Panc1 (cell line): ENCODE data around the gene TFAP2A. TPM values are rescaled to one million over a fixed set of nuclear protein-coding genes. Genes with fewer than 3 reads are reported as not detected.

Source experiments
- ATAC-seq: fragments of 200-7000 bp; cut with Tn5 transposase; 2 replicates; pipeline ENCODE4 v1.9.1; 2020; ENCODE audit warnings: mild to moderate bottlenecking, moderate library complexity
- BruUV-seq: library from RNA; stranded (reverse); fragments of 400-500 nt; replicated peaks from 2 replicates; lab custom pipeline; 2021; lab: Mats Ljungman, UMichigan
- CTCF ChIA-PET: fragments of 300-600 bp; sonication (Branson Sonifier 250); formaldehyde crosslinking; loops from one replicate; lab custom pipeline; 2022; ENCODE audit warnings: antibody characterized with exemption; lab: Charles Lee
- POLR2A ChIA-PET: fragments of 300-600 bp; sonication (Branson Sonifier 250); formaldehyde crosslinking; loops from one replicate; lab custom pipeline; 2022; ENCODE audit warnings: antibody characterized with exemption; lab: Charles Lee
- DNase-seq: peaks from one replicate; pipeline ENCODE4 v3.0.0-alpha.2; 2010; ENCODE audit warnings: low read depth, low spot score
- H3K27ac ChIP-seq: 2 replicates; pipeline ENCODE4 v1.5.1; 2011; ENCODE audit warnings: mild to moderate bottlenecking, low read length, inconsistent platforms
- H3K27me3 ChIP-seq: fragments of 200-500 bp; sonication (Bioruptor generic); 2 replicates; pipeline ENCODE4 v1.6.0; 2014; ENCODE audit warnings: low read length, inconsistent platforms; ENCODE audit not compliant: control insufficient read depth, insufficient read depth
- H3K36me3 ChIP-seq: fragments of 200-500 bp; sonication (Bioruptor generic); 2 replicates; pipeline ENCODE4 v1.5.1; 2014; ENCODE audit warnings: inconsistent platforms, mild to moderate bottlenecking, low read length, moderate library complexity; ENCODE audit not compliant: control insufficient read depth, insufficient read depth
- H3K4me1 ChIP-seq: 2 replicates; pipeline ENCODE4 v1.5.1; 2011; ENCODE audit warnings: inconsistent platforms, mild to moderate bottlenecking, low read length, moderate library complexity; ENCODE audit not compliant: control insufficient read depth, insufficient read depth
- H3K4me3 ChIP-seq, 2 experiments: 2 replicates each; pipeline ENCODE4 v1.5.1; 2011 to 2012; ENCODE audit warnings: low read depth in 2 of 2, low read length in 2 of 2, mild to moderate bottlenecking in 2 of 2, inconsistent platforms in 1 of 2, moderate library complexity in 1 of 2
- H3K9me3 ChIP-seq: fragments of 200-500 bp; sonication (Bioruptor generic); 2 replicates; pipeline ENCODE4 v1.5.1; 2014; ENCODE audit warnings: low read depth, mild to moderate bottlenecking, inconsistent platforms, low read length, moderate library complexity; ENCODE audit not compliant: control insufficient read depth, insufficient read depth
- POLR2AphosphoS5 ChIP-seq: IDR thresholded peaks from 2 replicates; pipeline ENCODE4 v1.6.1; 2012; ENCODE audit warnings: mild to moderate bottlenecking, low read depth, low read length, moderate library complexity
- REST ChIP-seq, 2 experiments: IDR thresholded peaks; 2 replicates each; pipeline ENCODE4 v1.6.1; 2011 to 2012; ENCODE audit warnings: low read depth in 2 of 2, control low read depth in 1 of 2, low read length in 1 of 2, mild to moderate bottlenecking in 1 of 2, moderate library complexity in 1 of 2; ENCODE audit not compliant: insufficient read depth in 1 of 2
- SIN3A ChIP-seq: IDR thresholded peaks from 2 replicates; pipeline ENCODE4 v1.6.1; 2012; ENCODE audit warnings: low read depth, mild to moderate bottlenecking, low read length, moderate library complexity, borderline replicate concordance; ENCODE audit not compliant: insufficient read depth
- TCF7L2 ChIP-seq: IDR thresholded peaks from 2 replicates; pipeline ENCODE4 v1.6.1; 2011; ENCODE audit warnings: mild to moderate bottlenecking, low read depth, low read length, inconsistent platforms
- in situ Hi-C: cut with HindIII; loops from 2 replicates; pipeline ENCODE4 v1.10.0; 2016; ENCODE audit warnings: low sequenced_read_pairs, low pct_unique_long_range_greater_than_20kb
- intact Hi-C: fragments of 100-400 bp; cut with micrococcal nuclease; formaldehyde crosslinking; loops from one replicate; pipeline ENCODE4 v1.10.0; 2022; ENCODE audit not compliant: unreplicated experiment
- total RNA-seq: library from RNA; stranded (reverse); gene quantifications from one replicate; pipeline ENCODE4 v1.2.1, GENCODE V29; 2021; ENCODE audit not compliant: unreplicated experiment
- TF ChIP-seq, protein P1 (sequence below): fragments of 450-650 bp; IDR thresholded peaks from 2 replicates; pipeline ENCODE4 v1.5.1; 2017; ENCODE audit warnings: mild to moderate bottlenecking

TFAP2A gene
- total RNA-seq, 1 experiment from 2014 or later = 83.9 TPM

DNA sequence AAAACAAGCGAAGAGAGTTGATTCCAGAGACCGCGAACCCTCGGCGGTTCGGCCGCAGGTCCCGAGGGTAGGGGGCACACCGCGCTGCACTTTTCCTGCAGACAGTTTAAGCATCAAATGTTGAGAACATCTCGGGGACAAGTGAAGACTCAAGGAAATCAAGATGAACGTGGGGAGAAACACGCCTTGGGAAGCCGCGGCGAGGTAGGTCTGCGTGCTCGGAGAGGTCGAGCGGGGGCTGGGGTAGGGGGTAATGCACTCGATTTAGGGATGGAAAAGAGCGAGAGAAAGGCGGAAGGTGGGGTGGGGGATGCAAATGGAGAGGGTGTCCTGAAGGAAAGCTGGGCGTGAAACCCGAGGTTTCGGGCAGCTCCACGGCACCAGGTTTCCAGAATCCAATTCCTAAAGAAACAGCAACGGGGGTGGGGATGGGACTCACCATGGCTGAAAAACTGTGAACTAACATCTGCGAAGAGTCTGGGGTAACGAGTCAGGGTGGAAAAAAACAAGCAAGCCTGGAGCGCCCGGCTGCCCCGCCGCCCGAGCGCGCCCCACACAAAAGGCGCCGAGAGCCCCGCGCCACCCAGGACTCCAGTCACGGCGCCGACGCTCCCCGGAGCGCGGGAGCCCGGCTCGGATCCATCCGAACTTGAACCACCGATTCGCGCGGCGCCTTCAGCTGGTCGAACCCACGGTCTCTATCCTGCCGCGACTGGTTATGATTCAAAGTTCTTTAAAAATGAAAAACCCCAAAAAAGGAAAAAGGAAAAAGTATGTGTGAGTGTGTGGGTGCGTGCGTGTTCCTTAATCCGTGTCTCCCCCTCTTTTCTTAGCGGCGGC, 3.5 kb downstream of the TFAP2A start:
- ATAC-seq (no peak), DNase-seq (no peak)
- intact Hi-C loops = loop anchor here (5.0 kb wide), 1 partner anchor 1159 kb away; no protein-coding TSS in a partner anchor
- peak overlapping the region; percentile 96 to 100 for H3K4me3 ChIP-seq
- H3K36me3 ChIP-seq = peaks cover 27% of the 10 kb centered on the region
- in situ Hi-C loops = no loop called here
- CTCF ChIA-PET = no interaction called here
- no peaks in the 10 kb centered on the region for H3K9me3 ChIP-seq
- TSS peak; percentile 32 for BruUV-seq
- TF ChIP-seq, protein P1, sequence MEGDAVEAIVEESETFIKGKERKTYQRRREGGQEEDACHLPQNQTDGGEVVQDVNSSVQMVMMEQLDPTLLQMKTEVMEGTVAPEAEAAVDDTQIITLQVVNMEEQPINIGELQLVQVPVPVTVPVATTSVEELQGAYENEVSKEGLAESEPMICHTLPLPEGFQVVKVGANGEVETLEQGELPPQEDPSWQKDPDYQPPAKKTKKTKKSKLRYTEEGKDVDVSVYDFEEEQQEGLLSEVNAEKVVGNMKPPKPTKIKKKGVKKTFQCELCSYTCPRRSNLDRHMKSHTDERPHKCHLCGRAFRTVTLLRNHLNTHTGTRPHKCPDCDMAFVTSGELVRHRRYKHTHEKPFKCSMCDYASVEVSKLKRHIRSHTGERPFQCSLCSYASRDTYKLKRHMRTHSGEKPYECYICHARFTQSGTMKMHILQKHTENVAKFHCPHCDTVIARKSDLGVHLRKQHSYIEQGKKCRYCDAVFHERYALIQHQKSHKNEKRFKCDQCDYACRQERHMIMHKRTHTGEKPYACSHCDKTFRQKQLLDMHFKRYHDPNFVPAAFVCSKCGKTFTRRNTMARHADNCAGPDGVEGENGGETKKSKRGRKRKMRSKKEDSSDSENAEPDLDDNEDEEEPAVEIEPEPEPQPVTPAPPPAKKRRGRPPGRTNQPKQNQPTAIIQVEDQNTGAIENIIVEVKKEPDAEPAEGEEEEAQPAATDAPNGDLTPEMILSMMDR = no peak
- TF ChIP-seq POLR2AphosphoS5 (0 out of 2 replicates have a peak, but pooled peaks have one; percentile 31), TCF7L2 (no peak), REST (IDR thresholded peaks at IDR 0.05; ENCODE audit: insufficient read depth in 1 of 2, low read depth in 2 of 2, low read length in 1 of 2) (no peak), SIN3A (no peak)
- no peaks in the 10 kb centered on the region for H3K27me3 ChIP-seq
- POLR2A ChIA-PET = interaction anchor here (0.6 to 0.7 kb wide), 2 partner anchors 31 to 56 kb away, joined by 3 read pairs; no protein-coding TSS in a partner anchor
- H3K4me1 ChIP-seq = peaks cover 42% of the 10 kb centered on the region
- peak overlapping the region; percentile 99 for H3K27ac ChIP-seq

GRCh38 chr6:10410207-10411050, 4.4 kb downstream of the TFAP2A start:
- H3K36me3 ChIP-seq = peaks cover 35% of the 10 kb centered on the region
- peaks cover 42% of the 10 kb centered on the region for H3K4me1 ChIP-seq
- DNase-seq (no peak), ATAC-seq (no peak)
- H3K27me3 ChIP-seq = no peaks in the 10 kb centered on the region
- no peaks in the 10 kb centered on the region for H3K9me3 ChIP-seq
- peak overlapping the region; percentile 96 to 100 for H3K4me3 ChIP-seq
- ChIA-PET POLR2A (interaction anchor here (0.6 to 0.7 kb wide), 2 partner anchors 30 to 55 kb away, joined by 3 read pairs; no protein-coding TSS in a partner anchor), CTCF (no interaction called here)
- H3K27ac ChIP-seq = peak overlapping the region; percentile 98
- intact Hi-C loops (loop anchor here (5.0 kb wide), 1 partner anchor 1158 kb away; no protein-coding TSS in a partner anchor), in situ Hi-C loops (no loop called here)
- TF ChIP-seq, protein P1 = no peak
- TF ChIP-seq POLR2AphosphoS5 = 0 out of 2 replicates have a peak, but pooled peaks have one; percentile 42
- no TSS peak for BruUV-seq
